ENCODE measurements around the gene PDGFB. TPM values are rescaled to one million over a fixed set of nuclear protein-coding genes. Genes with fewer than 3 reads are reported as not detected.

PDGFB gene
- total and polyA plus RNA-seq, 2 donors (not counting 1 experiment from before 2014, with no cell fraction given): 0.04 TPM; not detected in 1

DNA sequence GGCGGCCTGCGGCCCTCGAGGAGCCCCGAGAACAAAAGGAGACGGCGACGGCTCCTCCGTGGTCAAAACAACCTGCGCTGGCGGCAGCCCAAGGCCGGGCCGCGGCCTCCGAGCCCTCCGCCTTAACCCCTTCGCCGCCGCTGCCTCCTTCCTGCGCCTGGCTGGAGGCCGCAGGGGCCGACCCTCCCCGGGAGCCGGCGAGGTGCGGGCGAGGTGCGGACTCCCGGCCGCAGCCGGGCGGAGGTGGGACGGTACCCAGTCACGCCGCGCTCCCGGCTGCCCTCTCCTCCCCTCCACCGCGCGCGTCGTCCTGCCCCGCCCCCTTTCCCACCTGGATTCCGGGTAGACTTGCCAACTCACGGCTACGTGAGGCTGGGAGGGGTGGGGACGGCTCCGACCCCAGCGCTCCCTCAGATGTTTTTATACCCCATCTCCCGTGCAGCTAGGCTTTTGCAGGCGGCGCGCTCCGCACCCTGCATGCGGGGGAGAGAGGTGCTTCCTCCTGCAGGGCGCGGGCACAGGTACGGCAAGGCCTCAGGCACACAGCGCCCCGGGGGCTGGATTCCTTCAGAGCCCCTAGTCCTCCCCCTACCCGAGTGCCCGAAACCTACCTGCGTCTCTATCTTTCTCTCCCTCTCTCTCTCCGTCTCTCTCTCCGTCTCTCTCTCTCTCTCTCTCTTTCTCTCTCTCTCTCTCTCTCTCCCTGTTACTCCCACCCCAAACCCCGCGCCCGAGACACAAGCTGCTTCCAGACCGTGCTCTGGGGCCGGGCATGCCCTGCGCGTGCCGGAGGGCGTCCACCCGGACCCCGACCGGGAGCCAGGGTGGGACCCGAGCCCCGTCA lies 2.0 kb downstream of the PDGFB start:
- DNase-seq (peak; percentile 48), ATAC-seq (ENCODE audit: low read depth) (no peak)
- H3K4me2 ChIP-seq (replicated peaks; ENCODE audit: low read depth, low read length, poor library complexity, severe bottlenecking): peak overlapping the region; percentile 77
- CTCF ChIA-PET: no interaction called here
- 2% methylated on average over 62 of the region's 78 CpGs for WGBS (ENCODE audit: insufficient coverage)
- H3K27ac Mint-ChIP-seq: no peak overlapping the region
- peaks cover 35 to 43% of the 10 kb centered on the region in 2 donors for H3K4me1 ChIP-seq (ENCODE audit: control insufficient read depth in 2 of 2, insufficient read depth in 2 of 2, low read length in 2 of 2)
- peak overlapping the region; percentile 76 for H3K4me3 Mint-ChIP-seq
- POLR2A ChIA-PET: interaction anchor here (0.6 kb wide), 1 partner anchor 77 kb away, joined by 11 read pairs; no protein-coding TSS in a partner anchor
- no peaks in the 10 kb centered on the region for H3K79me2 ChIP-seq (ENCODE audit: control insufficient read depth, insufficient read depth, low read length)
- peak overlapping the region; percentile 38 for H2AFZ ChIP-seq (ENCODE audit: insufficient read depth, low read depth, low read length, poor library complexity, severe bottlenecking)
- peaks cover 70% of the 10 kb centered on the region for H3K27me3 Mint-ChIP-seq
- no peaks in the 10 kb centered on the region for H3K36me3 ChIP-seq (replicated peaks in 1 of 2; ENCODE audit: control extremely low read depth in 1 of 2, control insufficient read depth in 1 of 2, extremely low read depth in 1 of 2, insufficient read depth in 2 of 2, low read length in 1 of 2)
- H3K4me1 Mint-ChIP-seq: peaks cover 30% of the 10 kb centered on the region
- peak overlapping the region in 3 of 5 experiments; percentile 20 to 33 (median 29) for H3K4me3 ChIP-seq (ENCODE audit: control extremely low read depth in 1 of 5, extremely low read depth in 1 of 5, insufficient read depth in 1 of 5, low read depth in 2 of 5, low read length in 4 of 5)
- H3K9ac ChIP-seq (ENCODE audit: low read length): peak overlapping the region; percentile 42
- TF ChIP-seq, protein P1, sequence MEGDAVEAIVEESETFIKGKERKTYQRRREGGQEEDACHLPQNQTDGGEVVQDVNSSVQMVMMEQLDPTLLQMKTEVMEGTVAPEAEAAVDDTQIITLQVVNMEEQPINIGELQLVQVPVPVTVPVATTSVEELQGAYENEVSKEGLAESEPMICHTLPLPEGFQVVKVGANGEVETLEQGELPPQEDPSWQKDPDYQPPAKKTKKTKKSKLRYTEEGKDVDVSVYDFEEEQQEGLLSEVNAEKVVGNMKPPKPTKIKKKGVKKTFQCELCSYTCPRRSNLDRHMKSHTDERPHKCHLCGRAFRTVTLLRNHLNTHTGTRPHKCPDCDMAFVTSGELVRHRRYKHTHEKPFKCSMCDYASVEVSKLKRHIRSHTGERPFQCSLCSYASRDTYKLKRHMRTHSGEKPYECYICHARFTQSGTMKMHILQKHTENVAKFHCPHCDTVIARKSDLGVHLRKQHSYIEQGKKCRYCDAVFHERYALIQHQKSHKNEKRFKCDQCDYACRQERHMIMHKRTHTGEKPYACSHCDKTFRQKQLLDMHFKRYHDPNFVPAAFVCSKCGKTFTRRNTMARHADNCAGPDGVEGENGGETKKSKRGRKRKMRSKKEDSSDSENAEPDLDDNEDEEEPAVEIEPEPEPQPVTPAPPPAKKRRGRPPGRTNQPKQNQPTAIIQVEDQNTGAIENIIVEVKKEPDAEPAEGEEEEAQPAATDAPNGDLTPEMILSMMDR (IDR thresholded peaks at IDR 0.05): no peak
- TF ChIP-seq EZH2 (IDR thresholded peaks at IDR 0.05; ENCODE audit: borderline replicate concordance, insufficient read depth, low read depth, low read length, poor library complexity, severe bottlenecking): no peak
- H4K20me1 ChIP-seq (ENCODE audit: control insufficient read depth, insufficient read depth, low read length, poor library complexity, severe bottlenecking): no peaks in the 10 kb centered on the region
- peaks cover 0 to 20% (median 0%) of the 10 kb centered on the region in 3 donors for H3K9me3 ChIP-seq (ENCODE audit: control extremely low read depth in 1 of 3, control insufficient read depth in 2 of 3, insufficient read depth in 1 of 3, low read length in 2 of 3)
- no peaks in the 10 kb centered on the region for H3K9me3 Mint-ChIP-seq (ENCODE audit: insufficient read depth)
- H3K27me3 ChIP-seq (replicated peaks in 1 of 4; ENCODE audit: control extremely low read depth in 1 of 4, control insufficient read depth in 3 of 4, insufficient read depth in 4 of 4, low read length in 3 of 4): peaks cover 0 to 82% (median 34%) of the 10 kb centered on the region in 4 experiments
- no peak overlapping the region for H3K27ac ChIP-seq (ENCODE audit: low read length in 2 of 2)
- intact Hi-C loops (cut with micrococcal nuclease): no loop called here

Data from B cell (primary cell).